CD4-positive, alpha-beta memory T cell (primary cell): ENCODE results near the gene PKN3. TPM values are rescaled to one million over a fixed set of nuclear protein-coding genes. Genes with fewer than 3 reads are reported as not detected.
A peak's percentile ranks its signal among the peaks of the same experiment; 100 is the strongest.

Source experiments
- CTCF ChIA-PET: fragments of 350-600 bp; sonication (Branson Sonifier 250); formaldehyde crosslinking; loops from one replicate; lab custom pipeline; 2021; ENCODE audit warnings: inconsistent platforms; ENCODE audit not compliant: partially characterized antibody; lab: Charles Lee
- POLR2A ChIA-PET: fragments of 350-600 bp; sonication (Branson Sonifier 250); formaldehyde crosslinking; loops from one replicate; lab custom pipeline; 2021; ENCODE audit not compliant: partially characterized antibody; lab: Charles Lee
- DNase-seq, 5 donors: peaks; one replicate each; pipeline versions ENCODE4 v3.0.0 to v3.0.0-alpha.2; 2020 to 2022; ENCODE audit warnings: mixed read lengths in 1 of 5
- H3K27ac ChIP-seq: one replicate; pipeline ENCODE4 v1.7.0; 2013; ENCODE audit warnings: low read depth, low read length
- H3K27me3 ChIP-seq: 2 replicates; pipeline ENCODE4 v1.7.0; 2013; ENCODE audit warnings: mild to moderate bottlenecking, low read length, moderate library complexity; ENCODE audit not compliant: insufficient read depth
- H3K36me3 ChIP-seq: 2 replicates; pipeline ENCODE4 v1.7.0; 2013; ENCODE audit warnings: mild to moderate bottlenecking, low read length, moderate library complexity; ENCODE audit not compliant: insufficient read depth
- H3K4me1 ChIP-seq: 2 replicates; pipeline ENCODE4 v1.7.0; 2013; ENCODE audit warnings: mild to moderate bottlenecking, low read length, moderate library complexity; ENCODE audit not compliant: insufficient read depth
- H3K4me3 ChIP-seq, 2 donors: one replicate each; pipeline ENCODE4 v1.7.0; 2013; ENCODE audit warnings: low read length in 2 of 2, mild to moderate bottlenecking in 1 of 2
- H3K9me3 ChIP-seq, 2 donors: one replicate each; pipeline ENCODE4 v1.7.0; 2013; ENCODE audit warnings: low read length in 2 of 2, control low read depth in 1 of 2; ENCODE audit not compliant: control insufficient read depth in 1 of 2
- H3K27ac Mint-ChIP-seq, 7 donors: one replicate each; pipeline ENCODE4 v1.8.0; 2020 to 2021; ENCODE audit warnings: mixed read lengths in 7 of 7, mild to moderate bottlenecking in 6 of 7, inconsistent platforms in 3 of 7, moderate library complexity in 3 of 7
- H3K27me3 Mint-ChIP-seq, 2 donors: one replicate each; pipeline ENCODE4 v1.8.0; 2020 to 2021; ENCODE audit warnings: mixed read lengths in 2 of 2
- H3K36me3 Mint-ChIP-seq, 2 donors: one replicate each; pipeline ENCODE4 v1.8.0; 2020 to 2021; ENCODE audit warnings: mixed read lengths in 2 of 2, inconsistent platforms in 1 of 2, mild to moderate bottlenecking in 1 of 2
- H3K4me1 Mint-ChIP-seq, 4 donors: one replicate each; pipeline ENCODE4 v1.8.0; 2020 to 2021; ENCODE audit warnings: mixed read lengths in 4 of 4, mild to moderate bottlenecking in 1 of 4
- H3K4me3 Mint-ChIP-seq, 8 donors: one replicate each; pipeline ENCODE4 v1.8.0; 2020 to 2021; ENCODE audit warnings: mixed read lengths in 8 of 8, mild to moderate bottlenecking in 7 of 8, moderate library complexity in 6 of 8, inconsistent platforms in 3 of 8
- H3K9me3 Mint-ChIP-seq, 8 donors: one replicate each; pipeline ENCODE4 v1.8.0; 2020 to 2021; ENCODE audit warnings: mixed read lengths in 8 of 8, mild to moderate bottlenecking in 5 of 8, inconsistent platforms in 3 of 8, moderate library complexity in 1 of 8
- intact Hi-C: fragments of 100-400 bp; cut with micrococcal nuclease; formaldehyde crosslinking; loops from one replicate; pipeline ENCODE4 v1.15.1; 2023
- polyA plus RNA-seq, 2 donors: library from polyadenylated mRNA; unstranded; fragments of 300-500 nt; fragmentation: Illumina TruSeq; gene quantifications; one replicate each; pipeline ENCODE4 v1.2.3, GENCODE V29; 2021
- total RNA-seq, 2 experiments: library from RNA; stranded (reverse); gene quantifications; one replicate each; pipeline ENCODE4 v1.2.3, GENCODE V29; 2021

PKN3 gene
- total and polyA plus RNA-seq, 4 experiments from 2014 or later = 0.48 to 2.6 (median 1.5) TPM

- Mint-ChIP-seq H3K27me3 (no peaks in the 10 kb centered on the region), H3K36me3 (peaks cover 2 to 13% of the 10 kb centered on the region in 2 donors), H3K4me1 (peaks cover 20 to 33% (median 27%) of the 10 kb centered on the region in 4 donors), H3K4me3 (peak overlapping the region in 1 of 8 donors; percentile 14), H3K9me3 (peaks cover 0 to 2% (median 0%) of the 10 kb centered on the region in 8 donors), H3K27ac (peak overlapping the region in 3 of 7 donors; percentile 56 to 92 (median 92))
- Histone ChIP-seq H3K4me1 (peaks cover 25% of the 10 kb centered on the region), H3K27me3 (no peaks in the 10 kb centered on the region), H3K9me3 (no peaks in the 10 kb centered on the region), H3K27ac (no peak overlapping the region), H3K4me3 (no peak overlapping the region), H3K36me3 (peaks cover 7% of the 10 kb centered on the region)
- intact Hi-C loops = loop anchor here (10.0 kb wide), 1 partner anchor 87 kb away; the partner anchor contains the start of gene ENDOG
- DNase-seq = no peak
- ChIA-PET POLR2A (no interaction called here), CTCF (interaction anchor here (0.6 kb wide), 1 partner anchor 128 kb away, joined by 3 read pairs; no protein-coding TSS in a partner anchor)
Measured at GRCh38 chr9:128727640-128728248, 25.4 kb downstream of the PKN3 start.

- intact Hi-C loops = loop anchor here (10.0 kb wide), 1 partner anchor 87 kb away; the partner anchor contains the start of gene ENDOG
- H3K27me3 ChIP-seq = no peaks in the 10 kb centered on the region
- peaks cover 20% of the 10 kb centered on the region for H3K4me1 ChIP-seq
- peaks cover 8 to 18% of the 10 kb centered on the region in 2 donors for H3K36me3 Mint-ChIP-seq
- H3K4me3 Mint-ChIP-seq = no peak overlapping the region
- CTCF ChIA-PET = interaction anchor here (0.6 kb wide), 1 partner anchor 129 kb away, joined by 3 read pairs; no protein-coding TSS in a partner anchor
- H3K27me3 Mint-ChIP-seq = no peaks in the 10 kb centered on the region
- peaks cover 0 to 2% (median 0%) of the 10 kb centered on the region in 8 donors for H3K9me3 Mint-ChIP-seq
- no peak for DNase-seq
- H3K4me1 Mint-ChIP-seq = peaks cover 15 to 28% (median 23%) of the 10 kb centered on the region in 4 donors
- POLR2A ChIA-PET = no interaction called here
- peaks cover 10% of the 10 kb centered on the region for H3K36me3 ChIP-seq
- no peak overlapping the region for H3K4me3 ChIP-seq
- H3K9me3 ChIP-seq = no peaks in the 10 kb centered on the region
- H3K27ac Mint-ChIP-seq = no peak overlapping the region
- H3K27ac ChIP-seq = no peak overlapping the region
Measured at GRCh38 chr9:128728298-128728697, 26.0 kb downstream of the PKN3 start.

GRCh38 chr9:128729302-128729701, 27.0 kb downstream of the PKN3 start:
- Histone ChIP-seq H3K9me3 (no peaks in the 10 kb centered on the region), H3K4me1 (peaks cover 15% of the 10 kb centered on the region), H3K27ac (no peak overlapping the region), H3K27me3 (no peaks in the 10 kb centered on the region), H3K36me3 (peaks cover 10% of the 10 kb centered on the region), H3K4me3 (no peak overlapping the region)
- no peak for DNase-seq
- Mint-ChIP-seq H3K36me3 (peaks cover 9 to 19% of the 10 kb centered on the region in 2 donors), H3K27me3 (no peaks in the 10 kb centered on the region), H3K27ac (peak overlapping the region in 4 of 7 donors; percentile 9 to 59 (median 52)), H3K4me3 (no peak overlapping the region), H3K4me1 (peaks cover 10 to 23% (median 15%) of the 10 kb centered on the region in 4 donors), H3K9me3 (peaks cover 0 to 2% (median 0%) of the 10 kb centered on the region in 8 donors)
- intact Hi-C loops = loop anchor here (10.0 kb wide), 1 partner anchor 85 kb away; the partner anchor contains the start of gene ENDOG
- POLR2A ChIA-PET = no interaction called here
- CTCF ChIA-PET = no interaction called here

GRCh38 chr9:128729766-128730517, 27.6 kb downstream of the PKN3 start:
- Histone ChIP-seq H3K4me1 (peaks cover 10% of the 10 kb centered on the region), H3K27me3 (no peaks in the 10 kb centered on the region), H3K9me3 (no peaks in the 10 kb centered on the region), H3K4me3 (no peak overlapping the region), H3K36me3 (peaks cover 14% of the 10 kb centered on the region), H3K27ac (no peak overlapping the region)
- no peaks in the 10 kb centered on the region for H3K27me3 Mint-ChIP-seq
- POLR2A ChIA-PET = interaction anchor here (1.2 kb wide), 1 partner anchor 89 kb away, joined by 4 read pairs; the partner anchor contains the start of gene ENDOG
- DNase-seq = no peak
- peaks cover 0 to under 1% (median 0%) of the 10 kb centered on the region in 8 donors for H3K9me3 Mint-ChIP-seq
- H3K4me1 Mint-ChIP-seq = peaks cover 5 to 16% (median 9%) of the 10 kb centered on the region in 4 donors
- H3K27ac Mint-ChIP-seq = peak overlapping the region in 1 of 7 donors; percentile 41
- H3K4me3 Mint-ChIP-seq = no peak overlapping the region
- intact Hi-C loops = loop anchor here (10.0 kb wide), 1 partner anchor 85 kb away; the partner anchor contains the start of gene ENDOG
- peaks cover 9 to 24% of the 10 kb centered on the region in 2 donors for H3K36me3 Mint-ChIP-seq
- CTCF ChIA-PET = no interaction called here

GRCh38 chr9:128731093-128731492, 28.8 kb downstream of the PKN3 start:
- DNase-seq = no peak
- ChIA-PET POLR2A (interaction anchor here (1.2 kb wide), 1 partner anchor 87 kb away, joined by 4 read pairs; the partner anchor contains the start of gene ENDOG), CTCF (no interaction called here)
- intact Hi-C loops = no loop called here
- Histone ChIP-seq H3K27ac (no peak overlapping the region), H3K36me3 (peaks cover 18% of the 10 kb centered on the region), H3K4me3 (no peak overlapping the region), H3K4me1 (no peaks in the 10 kb centered on the region), H3K27me3 (no peaks in the 10 kb centered on the region), H3K9me3 (no peaks in the 10 kb centered on the region)
- Mint-ChIP-seq H3K27me3 (no peaks in the 10 kb centered on the region), H3K9me3 (no peaks in the 10 kb centered on the region), H3K27ac (no peak overlapping the region), H3K36me3 (peaks cover 9 to 30% of the 10 kb centered on the region in 2 donors), H3K4me3 (no peak overlapping the region), H3K4me1 (peaks cover 0 to 6% (median 2%) of the 10 kb centered on the region in 4 donors)

- CTCF ChIA-PET = no interaction called here
- intact Hi-C loops = no loop called here
- no peak overlapping the region for H3K27ac ChIP-seq
- peaks cover 9 to 30% of the 10 kb centered on the region in 2 donors for H3K36me3 Mint-ChIP-seq
- H3K4me1 Mint-ChIP-seq = peaks cover 0 to 6% (median 1%) of the 10 kb centered on the region in 4 donors
- H3K9me3 Mint-ChIP-seq = no peaks in the 10 kb centered on the region
- H3K4me1 ChIP-seq = no peaks in the 10 kb centered on the region
- no peak overlapping the region for H3K27ac Mint-ChIP-seq
- H3K27me3 Mint-ChIP-seq = no peaks in the 10 kb centered on the region
- H3K4me3 ChIP-seq = no peak overlapping the region
- H3K4me3 Mint-ChIP-seq = no peak overlapping the region
- DNase-seq = no peak
- H3K36me3 ChIP-seq = peaks cover 18% of the 10 kb centered on the region
- POLR2A ChIA-PET = no interaction called here
- no peaks in the 10 kb centered on the region for H3K9me3 ChIP-seq
- no peaks in the 10 kb centered on the region for H3K27me3 ChIP-seq
Measured at GRCh38 chr9:128731691-128732090, 29.4 kb downstream of the PKN3 start.

- Mint-ChIP-seq H3K9me3 (no peaks in the 10 kb centered on the region), H3K27ac (no peak overlapping the region), H3K36me3 (peaks cover 14 to 35% of the 10 kb centered on the region in 2 donors), H3K27me3 (no peaks in the 10 kb centered on the region), H3K4me3 (no peak overlapping the region), H3K4me1 (peaks cover 0 to 3% (median 0%) of the 10 kb centered on the region in 4 donors)
- POLR2A ChIA-PET = no interaction called here
- H3K9me3 ChIP-seq = no peaks in the 10 kb centered on the region
- CTCF ChIA-PET = interaction anchor here (0.6 kb wide), 1 partner anchor 11 kb away, joined by 3 read pairs; no protein-coding TSS in a partner anchor
- no peak overlapping the region for H3K27ac ChIP-seq
- no peak overlapping the region for H3K4me3 ChIP-seq
- H3K4me1 ChIP-seq = no peaks in the 10 kb centered on the region
- intact Hi-C loops = no loop called here
- H3K36me3 ChIP-seq = peaks cover 18% of the 10 kb centered on the region
- H3K27me3 ChIP-seq = no peaks in the 10 kb centered on the region
- no peak for DNase-seq
Measured at GRCh38 chr9:128732576-128732975, 30.3 kb downstream of the PKN3 start.
